Endothelial cell of umbilical vein (primary cell): ENCODE data around the gene TMEM97. TPM values are rescaled to one million over a fixed set of nuclear protein-coding genes. Genes with fewer than 3 reads are reported as not detected.

Source experiments
- BruUV-seq: library from RNA; stranded (reverse); fragments of 400-500 nt; replicated peaks from 2 replicates; lab custom pipeline; 2021; lab: Mats Ljungman, UMichigan
- CTCF ChIA-PET: fragments of 300-600, 350-600 bp; sonication (Branson Sonifier 250); formaldehyde crosslinking; loops from one replicate; lab custom pipeline; 2021; ENCODE audit warnings: antibody characterized with exemption, inconsistent platforms; lab: Charles Lee
- POLR2A ChIA-PET: fragments of 300-600, 350-600 bp; sonication (Branson Sonifier 250); formaldehyde crosslinking; loops from one replicate; lab custom pipeline; 2021; ENCODE audit warnings: antibody characterized with exemption, inconsistent platforms; lab: Charles Lee
- DNase-seq: peaks from one replicate; pipeline ENCODE4 v3.0.0-alpha.2; 2011; ENCODE audit warnings: low read depth, low spot score
- FAIRE-seq: peaks from 2 replicates; lab custom pipeline; 2011; peaks lifted over from hg19 to GRCh38; lab: Jason Lieb, UNC
- H2AFZ ChIP-seq: 2 replicates; pipeline ENCODE4 v1.6.0; 2012; ENCODE audit warnings: low read depth, low read length, control low read depth, inconsistent platforms
- H3K27ac ChIP-seq: 2 replicates; pipeline ENCODE4 v1.5.1; 2011; ENCODE audit warnings: low read depth, mild to moderate bottlenecking, control low read depth, low read length, moderate library complexity; ENCODE audit not compliant: insufficient read depth
- H3K27me3 ChIP-seq, 2 experiments: 2 replicates each; pipeline versions ENCODE4 v1.6.0 to v1.6.1; 2011; ENCODE audit warnings: low read length in 2 of 2, mixed read lengths in 1 of 2; ENCODE audit not compliant: control insufficient read depth in 2 of 2, insufficient read depth in 2 of 2
- H3K36me3 ChIP-seq, 2 experiments: 2 replicates in 1 of 2; 3 replicates in 1 of 2; pipeline ENCODE4 v1.5.1; 2011; ENCODE audit warnings: low read length in 2 of 2, mild to moderate bottlenecking in 1 of 2, moderate library complexity in 1 of 2; ENCODE audit not compliant: control insufficient read depth in 2 of 2, insufficient read depth in 2 of 2; ENCODE audit errors: extremely low read depth in 1 of 2
- H3K4me1 ChIP-seq: 3 replicates; pipeline ENCODE4 v1.5.1; 2011; ENCODE audit warnings: mild to moderate bottlenecking, low read length; ENCODE audit not compliant: control insufficient read depth, insufficient read depth; ENCODE audit errors: extremely low read depth
- H3K4me2 ChIP-seq: 2 replicates; pipeline ENCODE4 v1.6.1; 2011; ENCODE audit warnings: low read length, control low read depth, mixed read lengths; ENCODE audit not compliant: insufficient read depth
- H3K4me3 ChIP-seq, 3 experiments: fragments of 200-600 bp in 1 of 3; sonication (generic), shearing (Covaris generic) in 1 of 3; replicated peaks in 1 of 3; 2 replicates each; pipeline ENCODE4 v1.5.1; 2011 to 2016; ENCODE audit warnings: control low read depth in 3 of 3, low read length in 3 of 3, mild to moderate bottlenecking in 2 of 3, inconsistent platforms in 1 of 3, low read depth in 1 of 3, moderate library complexity in 1 of 3; ENCODE audit not compliant: insufficient read depth in 1 of 3
- H3K79me2 ChIP-seq: 2 replicates; pipeline ENCODE4 v1.6.0; 2012; ENCODE audit warnings: low read length, inconsistent platforms; ENCODE audit not compliant: control insufficient read depth, insufficient read depth
- H3K9ac ChIP-seq: replicated peaks from 2 replicates; pipeline ENCODE3; 2011; ENCODE audit warnings: low read length, control low read depth; ENCODE audit not compliant: insufficient read depth; ENCODE audit errors: extremely low read depth
- H3K9me1 ChIP-seq: replicated peaks from 3 replicates; pipeline ENCODE4 v1.6.0; 2011; ENCODE audit warnings: mild to moderate bottlenecking, low read length; ENCODE audit not compliant: control insufficient read depth, insufficient read depth; ENCODE audit errors: extremely low read depth
- H3K9me3 ChIP-seq: replicated peaks from 2 replicates; pipeline ENCODE4 v1.5.1; 2012; ENCODE audit warnings: low read length, inconsistent platforms; ENCODE audit not compliant: control insufficient read depth, insufficient read depth
- H4K20me1 ChIP-seq: replicated peaks from 2 replicates; pipeline ENCODE3; 2011; ENCODE audit warnings: mild to moderate bottlenecking, low read length; ENCODE audit not compliant: control insufficient read depth, insufficient read depth; ENCODE audit errors: extremely low read depth
- EZH2 ChIP-seq: IDR thresholded peaks from 2 replicates; pipeline ENCODE4 v1.6.1; 2012; ENCODE audit warnings: borderline replicate concordance, low read depth, mild to moderate bottlenecking, moderate library complexity, low read length, inconsistent platforms; ENCODE audit not compliant: severe bottlenecking
- FOS ChIP-seq: IDR thresholded peaks from 2 replicates; pipeline ENCODE4 v1.6.1; 2011; ENCODE audit warnings: mild to moderate bottlenecking, low read length, moderate library complexity, borderline replicate concordance; ENCODE audit not compliant: insufficient read depth
- GATA2 ChIP-seq: IDR thresholded peaks from 2 replicates; pipeline ENCODE4 v1.7.0; 2011; ENCODE audit warnings: low read depth, mild to moderate bottlenecking, moderate library complexity, mixed read lengths, low read length; ENCODE audit not compliant: insufficient read length, insufficient read depth
- JUN ChIP-seq: IDR thresholded peaks from 2 replicates; pipeline ENCODE4 v1.6.1; 2011; ENCODE audit warnings: borderline replicate concordance, low read depth; ENCODE audit not compliant: insufficient read length, insufficient read depth
- MAX ChIP-seq: IDR thresholded peaks from 2 replicates; pipeline ENCODE4 v1.6.1; 2011; ENCODE audit not compliant: insufficient read depth, insufficient read length
- MYC ChIP-seq: IDR thresholded peaks from one replicate; pipeline ENCODE4 v1.6.1; 2011; ENCODE audit warnings: mild to moderate bottlenecking, low read depth, low read length
- POLR2A ChIP-seq: IDR thresholded peaks from 2 replicates; pipeline ENCODE4 v1.6.1; 2012; ENCODE audit warnings: low read depth, mild to moderate bottlenecking, control low read depth, low read length
- POLR2AphosphoS5 ChIP-seq: IDR thresholded peaks from 2 replicates; pipeline ENCODE4 v1.6.1; 2012; ENCODE audit warnings: low read depth, mild to moderate bottlenecking, control low read depth, low read length, moderate library complexity; ENCODE audit not compliant: insufficient read depth
- dilution Hi-C: fragments of 300-500 bp; cut with MboI; formaldehyde crosslinking; loops from one replicate; pipeline ENCODE4 v1.15.0; 2019; ENCODE audit warnings: low sequenced_read_pairs; ENCODE audit not compliant: extremely low pct_ligation_motif_present
- intact Hi-C: fragments of 100-400 bp; cut with micrococcal nuclease; formaldehyde crosslinking; loops from one replicate; pipeline ENCODE4 v1.10.0; 2022
- polyA plus RNA-seq, 4 experiments: library from polyadenylated mRNA; depleted of rRNA in 3 of 4; stranded (reverse) in 3 of 4; unstranded in 1 of 4; fragments of >200 nt; gene quantifications; 2 replicates each; pipeline versions ENCODE4 v1.2.1 to v1.2.3, GENCODE V29; 2011 to 2012; ENCODE audit warnings: missing spikeins in 1 of 4
- total RNA-seq: library from RNA; stranded (reverse); gene quantifications from 2 replicates; pipeline ENCODE4 v1.2.3, GENCODE V29; 2021
- TF ChIP-seq, protein P1 (sequence below), 2 donors: IDR thresholded peaks; 1 replicate in 1 of 2; 2 replicates in 1 of 2; pipeline ENCODE4 v1.5.1; 2011; ENCODE audit warnings: low read length in 2 of 2, mild to moderate bottlenecking in 2 of 2, moderate library complexity in 2 of 2, control low read depth in 1 of 2, inconsistent platforms in 1 of 2, low read depth in 1 of 2; ENCODE audit not compliant: insufficient read depth in 1 of 2; ENCODE audit errors: extremely low read depth in 1 of 2

Gene TMEM97
- total and polyA plus RNA-seq, 2 donors (not counting 3 experiments of a cell fraction or from before 2014, with no cell fraction given) = 27.0 to 43.5 TPM

DNA sequence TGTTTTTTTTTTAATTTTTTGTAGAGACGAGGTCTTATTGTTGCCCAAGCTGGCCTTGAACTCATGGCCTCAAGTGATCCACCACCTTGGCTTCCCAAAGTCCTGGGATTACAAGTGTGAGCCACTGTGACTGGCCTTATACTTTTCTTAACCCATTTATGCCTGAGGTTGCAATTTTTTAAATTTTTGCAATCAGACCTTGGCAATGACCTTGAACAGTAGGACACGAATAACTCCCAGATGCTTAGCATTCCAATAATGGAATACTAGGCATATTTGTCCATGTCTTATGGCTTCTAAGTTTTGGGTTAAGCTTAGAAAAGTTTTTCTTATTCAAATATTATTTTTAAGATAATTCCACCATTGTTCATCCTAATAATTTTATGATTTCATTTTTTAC lies 28.3 kb upstream of the TMEM97 start:
- Histone ChIP-seq H3K36me3 (no peaks in the 10 kb centered on the region), H3K27ac (no peak overlapping the region), H2AFZ (no peak overlapping the region), H3K79me2 (no peaks in the 10 kb centered on the region), H4K20me1 (no peaks in the 10 kb centered on the region), H3K4me2 (no peak overlapping the region), H3K9ac (no peak overlapping the region), H3K4me1 (no peaks in the 10 kb centered on the region), H3K9me1 (no peaks in the 10 kb centered on the region), H3K4me3 (no peak overlapping the region), H3K27me3 (peaks cover 2 to 7% of the 10 kb centered on the region in 2 experiments), H3K9me3 (no peaks in the 10 kb centered on the region)
- dilution Hi-C loops = no loop called here
- CTCF ChIA-PET = interaction anchor here (0.7 kb wide), 1 partner anchor 41 kb away, joined by 3 read pairs; no protein-coding TSS in a partner anchor
- DNase-seq = no peak
- POLR2A ChIA-PET = no interaction called here
- no peak for FAIRE-seq
- BruUV-seq = no TSS peak
- intact Hi-C loops = no loop called here
- TF ChIP-seq JUN (no peak), POLR2AphosphoS5 (no peak), EZH2 (no peak)

DNA sequence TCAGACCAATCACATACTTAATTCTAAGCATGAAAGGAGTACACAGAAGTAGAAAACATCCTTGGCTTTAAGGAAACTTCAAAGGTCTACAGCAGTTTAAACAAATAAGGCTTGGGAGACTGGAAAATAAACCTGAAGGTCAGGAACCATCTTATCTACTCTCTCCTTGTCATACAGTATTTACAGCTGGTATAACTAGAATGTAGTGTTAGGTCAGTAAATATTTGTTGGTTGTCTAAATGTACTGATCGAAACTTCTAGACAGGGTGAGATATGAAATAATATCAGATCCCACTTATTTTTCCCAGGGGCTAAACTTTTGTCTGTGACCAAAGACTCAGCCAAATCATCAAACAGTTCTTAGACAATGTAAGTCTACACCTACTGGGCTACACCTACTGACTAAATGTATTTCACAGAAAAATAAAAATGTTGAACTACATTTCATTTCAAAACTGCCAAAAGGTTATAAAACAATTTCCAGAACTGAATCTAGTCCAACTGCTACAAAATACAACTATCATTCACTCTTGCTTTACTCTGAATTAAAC lies 27.1 kb upstream of the TMEM97 start:
- no peaks in the 10 kb centered on the region for H3K4me1 ChIP-seq
- no peaks in the 10 kb centered on the region for H4K20me1 ChIP-seq
- CTCF ChIA-PET = no interaction called here
- no peak overlapping the region for H2AFZ ChIP-seq
- no peak for FAIRE-seq
- TF ChIP-seq, protein P1, sequence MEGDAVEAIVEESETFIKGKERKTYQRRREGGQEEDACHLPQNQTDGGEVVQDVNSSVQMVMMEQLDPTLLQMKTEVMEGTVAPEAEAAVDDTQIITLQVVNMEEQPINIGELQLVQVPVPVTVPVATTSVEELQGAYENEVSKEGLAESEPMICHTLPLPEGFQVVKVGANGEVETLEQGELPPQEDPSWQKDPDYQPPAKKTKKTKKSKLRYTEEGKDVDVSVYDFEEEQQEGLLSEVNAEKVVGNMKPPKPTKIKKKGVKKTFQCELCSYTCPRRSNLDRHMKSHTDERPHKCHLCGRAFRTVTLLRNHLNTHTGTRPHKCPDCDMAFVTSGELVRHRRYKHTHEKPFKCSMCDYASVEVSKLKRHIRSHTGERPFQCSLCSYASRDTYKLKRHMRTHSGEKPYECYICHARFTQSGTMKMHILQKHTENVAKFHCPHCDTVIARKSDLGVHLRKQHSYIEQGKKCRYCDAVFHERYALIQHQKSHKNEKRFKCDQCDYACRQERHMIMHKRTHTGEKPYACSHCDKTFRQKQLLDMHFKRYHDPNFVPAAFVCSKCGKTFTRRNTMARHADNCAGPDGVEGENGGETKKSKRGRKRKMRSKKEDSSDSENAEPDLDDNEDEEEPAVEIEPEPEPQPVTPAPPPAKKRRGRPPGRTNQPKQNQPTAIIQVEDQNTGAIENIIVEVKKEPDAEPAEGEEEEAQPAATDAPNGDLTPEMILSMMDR (IDR thresholded peaks at IDR 0.05; ENCODE audit: extremely low read depth in 1 of 2, insufficient read depth in 1 of 2, low read depth in 1 of 2, low read length in 2 of 2) = no peak
- TF ChIP-seq GATA2 (no peak), POLR2A (no peak), POLR2AphosphoS5 (no peak), MYC (no peak), FOS (no peak), JUN (no peak), EZH2 (no peak), MAX (no peak)
- H3K36me3 ChIP-seq = no peaks in the 10 kb centered on the region
- no peaks in the 10 kb centered on the region for H3K9me1 ChIP-seq
- no peak overlapping the region for H3K4me3 ChIP-seq
- peaks cover 2 to 7% of the 10 kb centered on the region in 2 experiments for H3K27me3 ChIP-seq
- H3K27ac ChIP-seq = no peak overlapping the region
- intact Hi-C loops (no loop called here), dilution Hi-C loops (no loop called here)
- H3K9ac ChIP-seq = no peak overlapping the region
- no TSS peak for BruUV-seq
- H3K4me2 ChIP-seq = no peak overlapping the region
- DNase-seq = no peak
- no peaks in the 10 kb centered on the region for H3K79me2 ChIP-seq
- POLR2A ChIA-PET = no interaction called here
- no peaks in the 10 kb centered on the region for H3K9me3 ChIP-seq
